ENCODE data around the gene KRTAP10-9.

DNA sequence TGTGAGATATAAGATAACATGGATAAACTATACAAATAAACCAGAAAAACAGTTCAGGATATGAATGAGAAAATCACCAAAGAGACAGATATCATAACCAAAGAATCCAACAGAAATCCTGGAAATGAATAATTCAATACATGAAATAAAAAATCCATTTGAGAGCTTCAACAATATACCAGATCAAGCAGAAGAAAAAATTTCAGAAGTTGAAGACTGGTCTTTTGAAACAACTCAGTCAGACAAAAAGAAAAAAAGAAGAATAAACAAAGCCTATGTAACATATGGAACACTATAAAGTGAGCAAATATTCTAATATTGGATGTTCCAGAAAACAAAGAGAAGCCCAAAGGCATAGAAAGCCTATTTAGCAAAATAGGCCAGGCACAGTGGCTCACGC lies 45.0 kb downstream of the KRTAP10-9 start:
- TF ChIP-seq MAX (IDR thresholded peaks at IDR 0.05) (no peak), TEAD4 (IDR thresholded peaks at IDR 0.05) (no peak), YY1 (IDR thresholded peaks at IDR 0.05; ENCODE audit: low read depth) (no peak), USF1 (IDR thresholded peaks at IDR 0.05) (no peak), EP300 (IDR thresholded peaks at IDR 0.05; ENCODE audit: borderline replicate concordance) (no peak)
